ENCODE data around the gene PLXDC2.

The PLXDC2 gene

DNA sequence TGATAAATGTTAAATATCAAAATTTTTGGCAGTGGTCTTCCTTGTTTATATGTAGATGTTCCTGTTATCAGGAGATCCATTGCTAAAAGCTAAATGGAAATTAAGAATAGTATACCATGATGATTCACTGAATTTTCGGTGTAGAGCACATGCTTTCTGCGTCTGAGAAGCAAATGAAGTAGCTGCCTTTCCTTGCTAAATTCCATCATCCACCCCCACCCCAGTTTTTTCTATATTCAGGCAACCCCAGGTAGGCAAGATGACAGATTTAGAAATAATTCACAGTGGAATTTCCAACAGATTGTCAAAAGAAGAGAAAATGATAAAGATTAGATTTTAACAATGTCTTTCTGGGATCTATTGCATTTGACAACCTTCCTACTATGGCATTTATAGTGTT is 231.9 kb downstream of the PLXDC2 start:
- DNase-seq: no peak

DNA sequence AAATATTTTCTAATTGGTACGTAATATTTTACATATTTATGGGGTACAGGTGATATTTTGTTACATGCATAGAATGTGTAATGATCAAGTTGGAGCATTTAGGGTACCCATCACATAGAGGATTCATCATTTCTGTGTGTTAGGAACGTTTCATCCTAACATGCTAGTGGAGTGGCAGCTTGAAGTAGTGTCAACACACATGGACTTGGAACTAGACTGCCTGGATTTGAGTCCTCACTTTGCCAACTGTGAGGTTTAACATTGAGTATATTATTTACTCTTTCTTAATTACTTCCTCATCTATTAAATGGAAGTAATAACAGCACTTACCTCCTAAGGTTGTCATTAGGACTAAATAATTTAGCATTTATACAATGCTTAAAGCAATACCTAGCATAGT is 241.9 kb downstream of the PLXDC2 start:
- DNase-seq: no peak

DNA sequence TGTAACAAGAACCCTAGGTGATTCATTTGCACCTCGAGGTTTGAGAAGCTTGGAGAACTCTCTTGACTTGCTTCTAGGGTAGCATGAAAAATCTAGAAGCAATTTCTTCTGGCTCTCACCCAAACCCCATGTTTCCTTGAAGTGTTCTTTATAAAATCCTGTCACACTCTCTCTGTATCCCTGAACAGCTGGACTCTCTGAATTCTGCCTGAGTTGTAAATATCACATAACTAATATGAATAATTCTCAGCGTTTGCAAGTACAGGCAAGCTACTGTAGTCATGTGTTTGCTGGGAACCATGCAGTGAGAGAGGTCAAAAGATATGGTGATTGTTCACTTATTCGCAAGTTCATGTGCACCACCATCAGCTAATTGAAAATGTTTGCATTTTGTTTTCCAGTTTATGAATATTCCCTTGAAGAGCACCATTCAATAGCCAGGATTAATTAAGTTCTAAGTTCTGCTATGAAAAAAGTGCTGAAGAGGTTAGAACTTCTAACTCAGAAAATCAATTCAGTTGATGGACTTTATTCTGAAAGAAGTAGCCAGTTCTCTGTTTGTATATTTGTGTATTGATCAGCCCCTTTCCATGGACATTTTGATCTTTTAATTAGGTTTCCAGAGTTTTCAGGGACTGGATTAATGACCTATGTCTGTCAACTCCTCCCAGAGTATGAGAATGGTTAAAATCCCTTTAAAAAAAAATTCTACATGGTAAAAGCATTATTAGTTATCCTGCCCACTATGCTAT is 243.0 kb downstream of the PLXDC2 start:
- peak; percentile 43 for DNase-seq

- DNase-seq: no peak
Observed at GRCh38 chr10:20065814-20066213, 249.6 kb downstream of the PLXDC2 start.

DNA sequence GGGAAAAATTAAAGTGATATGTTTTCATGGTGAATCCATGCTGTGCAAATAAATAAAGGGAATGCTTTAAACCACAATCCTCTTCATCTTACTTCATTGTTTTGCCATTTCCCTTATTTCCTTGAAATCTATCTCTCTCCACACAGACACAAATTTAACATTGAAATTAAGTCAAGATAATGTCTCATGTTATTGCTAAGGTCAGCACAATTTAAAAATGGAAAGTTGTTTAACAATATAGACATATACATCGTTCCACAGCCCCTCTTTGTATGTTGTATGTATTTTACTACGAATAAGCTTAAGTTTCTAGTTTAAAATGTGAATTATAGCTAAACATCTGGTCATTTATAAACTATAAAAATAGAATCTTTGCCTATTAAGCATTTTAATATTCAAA is 256.9 kb downstream of the PLXDC2 start:
- no peak for DNase-seq

- DNase-seq: no peak
Observed at GRCh38 chr10:20075713-20076112, 259.5 kb downstream of the PLXDC2 start.

GRCh38 chr10:20084451-20084850 is 268.2 kb downstream of the PLXDC2 start:
- DNase-seq: no peak

- DNase-seq: no peak
Observed at GRCh38 chr10:20085115-20085514, 268.9 kb downstream of the PLXDC2 start.

DNA sequence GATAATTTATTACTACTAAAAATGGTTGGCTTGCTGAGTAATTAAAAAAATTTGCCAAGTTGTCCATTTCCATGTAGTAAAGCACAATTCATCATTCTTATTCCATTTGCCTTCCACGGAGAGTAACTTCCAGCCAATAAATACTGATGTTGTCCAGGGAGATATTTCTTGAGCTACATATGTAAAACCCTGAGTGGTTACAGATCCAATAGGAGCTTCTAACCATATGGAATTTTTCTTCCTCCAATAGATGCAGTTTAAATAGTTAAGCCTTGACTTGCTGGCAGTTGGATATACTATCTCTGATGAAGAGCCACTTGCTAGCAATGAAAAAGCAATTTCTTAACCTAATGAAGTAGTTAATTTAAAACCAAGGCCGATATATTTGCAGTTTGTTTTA is 271.1 kb downstream of the PLXDC2 start:
- DNase-seq: no peak

DNA sequence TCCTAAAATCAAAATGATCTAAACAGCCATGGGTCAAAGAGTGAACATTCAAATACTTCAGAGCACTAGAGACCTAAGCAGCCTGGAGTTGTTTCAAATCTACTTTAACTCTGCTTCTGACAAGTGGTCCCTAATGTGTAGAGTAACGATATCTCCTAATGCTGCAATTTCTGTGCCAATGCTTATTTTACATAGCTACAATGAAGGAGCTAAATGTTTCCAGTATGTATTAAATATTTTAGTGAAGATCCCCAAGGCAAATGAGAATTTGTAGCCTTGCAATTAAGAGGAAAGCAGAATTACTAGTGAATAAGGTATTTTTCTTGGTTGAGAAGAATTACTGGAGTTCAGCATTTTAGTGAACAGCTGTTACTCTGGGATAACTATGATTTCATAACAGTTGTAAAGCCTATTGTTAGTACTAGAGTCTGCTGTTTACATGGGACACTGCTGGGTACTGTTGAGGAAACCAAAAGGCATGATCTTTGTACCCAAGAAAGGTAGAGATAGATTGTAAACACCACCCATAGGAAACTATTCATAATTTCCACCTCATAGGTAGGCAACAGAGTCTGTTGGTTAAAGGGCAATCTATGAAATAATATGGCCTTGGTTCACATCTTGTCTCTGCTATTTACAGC is 271.9 kb downstream of the PLXDC2 start:
- no peak for DNase-seq

DNA sequence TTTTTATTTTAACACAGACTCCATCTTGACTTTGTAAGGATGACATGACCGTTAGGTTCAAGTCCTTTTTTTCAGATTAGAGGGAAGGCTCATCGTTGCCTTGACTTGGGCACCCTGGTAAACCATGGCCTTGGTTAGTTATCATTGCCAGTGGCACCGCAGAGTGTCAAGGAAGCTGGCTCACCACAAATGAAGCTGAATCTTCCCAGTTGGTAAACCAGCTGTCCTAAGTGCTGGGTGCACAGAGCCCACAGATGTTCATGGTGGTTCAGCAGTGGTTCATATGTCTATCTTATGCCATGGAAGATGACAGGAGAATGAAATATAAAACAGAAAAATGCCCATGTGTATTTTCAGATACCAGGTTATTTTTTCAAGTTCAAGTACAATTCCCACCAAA is 273.6 kb downstream of the PLXDC2 start:
- no peak for DNase-seq

DNA sequence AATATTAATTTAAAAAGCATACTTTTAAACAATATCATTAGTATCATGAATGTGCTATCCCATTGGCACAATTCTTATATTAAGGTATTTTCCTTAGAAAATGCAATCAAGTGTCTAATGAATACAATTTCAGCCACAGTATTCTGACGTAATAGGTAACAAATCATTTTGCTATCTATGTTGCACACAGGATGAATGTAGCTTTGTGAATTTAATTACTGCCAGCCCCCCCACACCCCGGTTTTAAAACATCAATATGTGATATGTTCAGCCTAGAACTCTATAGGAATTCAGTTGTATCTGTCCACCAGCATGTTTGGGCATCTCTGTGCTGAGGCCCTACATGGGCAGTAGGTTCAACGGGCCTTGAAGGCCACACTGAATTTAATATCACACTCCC is 274.6 kb downstream of the PLXDC2 start:
- no peak for DNase-seq

DNA sequence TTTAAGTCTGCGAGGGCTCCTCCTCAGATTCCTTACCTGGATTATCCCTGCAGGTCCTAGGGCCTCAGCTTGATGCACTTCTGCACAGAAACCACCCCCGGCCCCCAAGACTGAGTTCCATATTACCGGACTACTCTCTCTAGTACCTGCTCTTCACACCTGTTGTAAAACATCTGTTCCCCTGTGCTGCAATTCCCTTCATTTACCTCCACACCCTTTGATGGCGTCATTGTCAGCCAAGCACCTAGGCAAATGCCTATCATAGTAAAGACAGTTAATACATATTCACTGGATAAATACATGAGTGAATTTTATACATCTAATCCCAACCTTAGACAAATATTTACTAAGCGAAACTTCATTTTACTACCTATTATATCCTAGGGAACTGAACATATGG is 275.5 kb downstream of the PLXDC2 start:
- DNase-seq: no peak

- DNase-seq: no peak
Observed at GRCh38 chr10:20093600-20093999, 277.4 kb downstream of the PLXDC2 start.

DNA sequence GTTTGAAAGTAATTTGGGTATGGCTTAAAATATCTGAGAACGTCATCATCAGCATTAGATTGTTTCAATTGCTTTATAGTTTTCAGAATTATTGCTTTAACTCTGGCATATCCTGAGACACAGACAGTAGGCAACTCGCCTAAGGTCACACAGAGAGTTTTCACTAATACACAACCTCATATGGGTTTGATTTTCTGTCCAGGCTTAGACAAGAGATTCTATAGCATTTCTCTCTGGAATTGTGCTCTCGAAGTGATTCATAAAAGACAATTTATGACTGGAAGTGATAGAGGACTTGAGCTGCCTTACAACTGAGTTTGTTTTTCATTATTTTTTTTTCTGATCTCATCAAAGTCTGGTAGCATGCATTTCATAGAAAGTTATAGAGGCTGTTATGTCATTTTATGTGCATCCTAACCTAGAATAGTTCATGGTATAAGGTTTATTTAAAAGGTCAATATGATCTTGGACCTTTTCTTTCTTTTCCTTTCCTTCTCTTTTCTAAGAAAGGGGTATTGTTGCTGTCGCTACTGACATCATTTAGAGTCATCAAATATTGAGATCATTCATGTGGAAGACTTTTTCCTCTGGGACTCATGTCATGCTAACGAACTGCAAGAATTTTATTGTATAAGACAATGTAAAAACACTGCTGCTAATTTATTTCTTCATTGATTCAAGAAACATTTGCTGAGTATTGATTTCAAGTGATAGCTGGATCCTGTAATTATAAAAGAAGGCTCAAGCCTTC is 278.2 kb downstream of the PLXDC2 start:
- DNase-seq: peak; percentile 81

- DNase-seq: peak; percentile 18
Observed at GRCh38 chr10:20100171-20100570, 283.9 kb downstream of the PLXDC2 start.

GRCh38 chr10:20105236-20105635 is 289.0 kb downstream of the PLXDC2 start:
- DNase-seq: peak; percentile 44

- peak; percentile 85 for DNase-seq
Observed at GRCh38 chr10:20105931-20106330, 289.7 kb downstream of the PLXDC2 start.

DNA sequence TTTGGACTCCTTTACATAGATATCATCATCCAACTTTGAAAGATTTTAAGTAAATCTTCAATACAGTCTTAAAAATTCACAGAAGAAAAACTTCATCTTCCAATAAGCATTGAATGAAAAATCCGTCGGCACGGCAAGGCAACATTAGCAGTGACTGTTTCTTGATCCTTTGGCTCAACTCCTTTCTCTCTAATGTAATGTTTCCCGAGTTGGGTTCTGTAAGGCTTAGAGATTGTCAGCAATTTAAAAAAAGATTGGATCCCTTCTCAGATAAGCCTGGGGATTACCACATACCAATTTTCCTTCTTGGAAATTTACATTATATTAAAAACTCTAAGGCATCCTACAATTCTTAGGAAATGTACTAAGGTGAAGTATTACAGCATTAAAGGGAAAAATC is 291.8 kb downstream of the PLXDC2 start:
- no peak for DNase-seq

- no peak for DNase-seq
Observed at GRCh38 chr10:20109613-20110012, 293.4 kb downstream of the PLXDC2 start.

- no peak for DNase-seq
Observed at GRCh38 chr10:20110125-20111100, 294.2 kb downstream of the PLXDC2 start.

DNA sequence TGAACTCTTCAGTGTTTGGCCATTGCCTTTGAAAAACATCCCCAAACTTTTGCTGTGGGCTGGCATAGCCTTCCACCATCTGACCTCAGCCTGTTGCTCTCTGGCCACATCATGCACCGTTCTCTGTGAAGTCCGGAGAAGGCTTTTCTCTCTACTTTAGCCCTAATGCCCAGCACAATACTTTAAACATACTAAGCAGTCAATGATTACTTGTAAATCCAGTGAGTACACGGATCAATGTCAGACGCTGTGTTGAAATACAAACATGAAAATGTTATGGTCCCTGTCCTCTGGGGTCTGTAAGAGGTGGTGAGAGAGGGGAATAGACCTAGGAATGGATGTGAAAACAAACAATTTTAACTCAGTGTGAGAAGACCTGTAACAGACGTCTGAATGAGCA is 297.9 kb downstream of the PLXDC2 start:
- DNase-seq: no peak

DNA sequence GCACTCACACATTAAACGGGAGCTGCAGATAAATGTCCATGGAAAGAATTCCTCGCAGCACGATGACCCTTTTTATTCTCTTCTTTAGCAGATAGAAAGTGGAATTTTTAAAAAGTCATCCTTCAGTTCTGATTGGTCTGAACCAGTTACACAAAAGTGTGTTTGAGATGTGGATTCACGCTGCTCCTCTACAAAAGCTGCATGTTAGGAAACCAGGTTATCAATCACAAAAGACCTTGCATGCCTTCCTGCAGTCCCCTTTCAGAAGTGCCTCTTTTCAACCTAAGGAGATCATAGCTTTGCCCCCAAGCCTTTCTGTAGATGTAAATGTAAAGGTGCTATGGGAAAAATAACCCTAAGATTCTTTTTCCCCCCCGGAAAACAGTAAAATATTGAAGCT is 299.7 kb downstream of the PLXDC2 start:
- no peak for DNase-seq

Data from fibroblast of skin of abdomen (primary cell).